Neural progenitor cell (in vitro differentiated cells): Measurements from ENCODE around the gene NPHP3.

ENCODE experiments used
- CTCF ChIP-seq: fragments of 200-600 bp; sonication (generic); IDR thresholded peaks from 2 replicates; pipeline ENCODE4 v1.5.1; 2017; ENCODE audit warnings: antibody characterized with exemption, mild to moderate bottlenecking
- EZH2 ChIP-seq: fragments of 200-600 bp; sonication (generic); IDR thresholded peaks from 2 replicates; pipeline ENCODE4 v1.6.1; 2017; ENCODE audit warnings: antibody characterized with exemption, mild to moderate bottlenecking, moderate library complexity
- EZH2phosphoT487 ChIP-seq: fragments of 200-600 bp; sonication (generic); IDR thresholded peaks from 2 replicates; pipeline ENCODE4 v1.6.1; 2017; ENCODE audit warnings: antibody characterized with exemption

GRCh38 chr3:132716372-132716771, 5.8 kb downstream of the NPHP3 start:
- TF ChIP-seq CTCF = no peak
- TF ChIP-seq EZH2 = no peak
- TF ChIP-seq EZH2phosphoT487 = no peak
